ENCODE results near the gene SESN1.

Gene SESN1

GRCh38 chr6:109092074-109092473, 2.6 kb downstream of the SESN1 start:
- H3K4me3 ChIP-seq (replicated peaks; ENCODE audit: insufficient read depth, low read length), result no peak overlapping the region; the same call in 1 of the 2 replicates
- no peak overlapping the region for H3K27ac ChIP-seq (replicated peaks)
- no peaks in the 10 kb centered on the region for H3K27me3 ChIP-seq (ENCODE audit: insufficient read depth, poor library complexity, severe bottlenecking)
- no peak for DNase-seq (ENCODE audit: low read depth in 1 of 2, low spot score in 1 of 2)
- no peak for TF ChIP-seq SPI1 (IDR thresholded peaks at IDR 0.05; ENCODE audit: borderline replicate concordance, low read depth)
- TF ChIP-seq POLR2AphosphoS5 (IDR thresholded peaks at IDR 0.05; ENCODE audit: low read depth), result no peak
- no peak for TF ChIP-seq GABPA (IDR thresholded peaks at IDR 0.05; ENCODE audit: low read depth)
- TF ChIP-seq, protein P1, sequence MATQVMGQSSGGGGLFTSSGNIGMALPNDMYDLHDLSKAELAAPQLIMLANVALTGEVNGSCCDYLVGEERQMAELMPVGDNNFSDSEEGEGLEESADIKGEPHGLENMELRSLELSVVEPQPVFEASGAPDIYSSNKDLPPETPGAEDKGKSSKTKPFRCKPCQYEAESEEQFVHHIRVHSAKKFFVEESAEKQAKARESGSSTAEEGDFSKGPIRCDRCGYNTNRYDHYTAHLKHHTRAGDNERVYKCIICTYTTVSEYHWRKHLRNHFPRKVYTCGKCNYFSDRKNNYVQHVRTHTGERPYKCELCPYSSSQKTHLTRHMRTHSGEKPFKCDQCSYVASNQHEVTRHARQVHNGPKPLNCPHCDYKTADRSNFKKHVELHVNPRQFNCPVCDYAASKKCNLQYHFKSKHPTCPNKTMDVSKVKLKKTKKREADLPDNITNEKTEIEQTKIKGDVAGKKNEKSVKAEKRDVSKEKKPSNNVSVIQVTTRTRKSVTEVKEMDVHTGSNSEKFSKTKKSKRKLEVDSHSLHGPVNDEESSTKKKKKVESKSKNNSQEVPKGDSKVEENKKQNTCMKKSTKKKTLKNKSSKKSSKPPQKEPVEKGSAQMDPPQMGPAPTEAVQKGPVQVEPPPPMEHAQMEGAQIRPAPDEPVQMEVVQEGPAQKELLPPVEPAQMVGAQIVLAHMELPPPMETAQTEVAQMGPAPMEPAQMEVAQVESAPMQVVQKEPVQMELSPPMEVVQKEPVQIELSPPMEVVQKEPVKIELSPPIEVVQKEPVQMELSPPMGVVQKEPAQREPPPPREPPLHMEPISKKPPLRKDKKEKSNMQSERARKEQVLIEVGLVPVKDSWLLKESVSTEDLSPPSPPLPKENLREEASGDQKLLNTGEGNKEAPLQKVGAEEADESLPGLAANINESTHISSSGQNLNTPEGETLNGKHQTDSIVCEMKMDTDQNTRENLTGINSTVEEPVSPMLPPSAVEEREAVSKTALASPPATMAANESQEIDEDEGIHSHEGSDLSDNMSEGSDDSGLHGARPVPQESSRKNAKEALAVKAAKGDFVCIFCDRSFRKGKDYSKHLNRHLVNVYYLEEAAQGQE (IDR thresholded peaks at IDR 0.05; ENCODE audit: insufficient replicate concordance, low read depth), result no peak
- TF ChIP-seq CTCF (IDR thresholded peaks at IDR 0.05; ENCODE audit: insufficient read depth, low read length), result no peak

DNA sequence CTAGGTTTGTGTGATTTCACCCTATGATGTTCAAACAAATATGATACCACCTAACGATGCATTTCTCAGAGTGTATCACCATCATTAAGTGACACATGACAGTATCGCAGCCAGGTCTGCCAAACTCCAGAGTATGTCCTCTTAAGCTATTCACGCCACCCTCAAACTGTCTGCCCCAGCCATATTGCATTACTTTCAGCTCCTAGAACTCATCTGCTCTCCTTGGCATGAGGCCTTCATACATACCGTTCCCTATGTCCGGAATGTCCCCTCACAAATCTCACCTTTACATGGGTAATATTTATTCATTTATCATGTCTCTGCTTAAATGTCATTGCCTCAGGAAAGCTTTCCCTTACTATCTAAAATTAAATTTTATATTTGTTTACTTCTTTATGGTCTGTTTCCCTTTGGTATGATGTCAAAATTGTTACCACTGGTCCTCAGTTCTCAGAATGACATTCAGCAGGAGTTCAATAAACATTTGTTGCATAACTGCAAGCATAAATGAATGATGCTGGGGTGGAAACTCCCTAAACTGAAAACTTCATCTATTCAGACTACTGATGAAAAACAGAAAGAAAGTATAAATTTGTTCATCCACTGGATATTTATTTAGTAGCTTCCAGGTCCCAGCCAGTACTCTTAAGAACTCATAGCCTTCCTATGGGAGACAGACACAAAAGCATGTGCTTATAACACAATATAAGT, 3.2 kb downstream of the SESN1 start:
- DNase-seq (ENCODE audit: low read depth in 1 of 2, low spot score in 1 of 2), result no peak
- H3K27me3 ChIP-seq (ENCODE audit: insufficient read depth, poor library complexity, severe bottlenecking), result no peaks in the 10 kb centered on the region
- no peak overlapping the region for H3K4me3 ChIP-seq (replicated peaks; ENCODE audit: insufficient read depth, low read length)
- H3K27ac ChIP-seq (replicated peaks), result no peak overlapping the region
- TF ChIP-seq SPI1 (IDR thresholded peaks at IDR 0.05; ENCODE audit: borderline replicate concordance, low read depth) (no peak), POLR2AphosphoS5 (IDR thresholded peaks at IDR 0.05; ENCODE audit: low read depth) (no peak), CTCF (IDR thresholded peaks at IDR 0.05; ENCODE audit: insufficient read depth, low read length) (no peak), GABPA (IDR thresholded peaks at IDR 0.05; ENCODE audit: low read depth) (no peak)

DNA sequence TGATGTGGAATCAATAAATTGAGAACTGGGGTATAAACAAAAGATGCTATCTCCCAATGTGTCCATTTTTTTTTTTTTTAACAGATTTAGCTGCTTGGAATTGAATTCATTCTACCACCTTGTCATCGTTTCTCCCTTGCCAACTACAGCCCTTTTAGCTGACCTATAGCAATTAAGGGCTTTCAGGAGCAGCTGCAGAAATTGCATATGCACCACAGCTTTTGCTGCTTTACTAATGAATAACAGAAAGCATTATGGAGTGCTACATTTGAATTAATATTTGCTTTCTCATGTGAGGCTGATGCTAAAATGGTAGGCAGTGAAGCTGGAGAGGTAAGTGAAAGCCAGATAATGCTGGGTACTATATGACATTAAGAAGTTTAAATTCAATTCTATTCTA, 5.7 kb downstream of the SESN1 start:
- Histone ChIP-seq H3K4me3 (replicated peaks; ENCODE audit: insufficient read depth, low read length) (no peak overlapping the region), H3K27me3 (ENCODE audit: insufficient read depth, poor library complexity, severe bottlenecking) (no peaks in the 10 kb centered on the region), H3K27ac (replicated peaks) (no peak overlapping the region)
- no peak for DNase-seq (ENCODE audit: low read depth in 1 of 2, low spot score in 1 of 2)
- TF ChIP-seq, protein P1 (IDR thresholded peaks at IDR 0.05; ENCODE audit: insufficient replicate concordance, low read depth), result no peak
- TF ChIP-seq CTCF (IDR thresholded peaks at IDR 0.05; ENCODE audit: insufficient read depth, low read length) (no peak), GABPA (IDR thresholded peaks at IDR 0.05; ENCODE audit: low read depth) (no peak), POLR2AphosphoS5 (IDR thresholded peaks at IDR 0.05; ENCODE audit: low read depth) (no peak), SPI1 (IDR thresholded peaks at IDR 0.05; ENCODE audit: borderline replicate concordance, low read depth) (no peak)

Measured in HL-60 (cell line).